ENCODE measurements around the gene CAT. TPM values are rescaled to one million over a fixed set of nuclear protein-coding genes. Genes with fewer than 3 reads are reported as not detected.

Gene CAT
- total RNA-seq, 1 donor from 2014 or later = 108 TPM

GRCh38 chr11:34499719-34500500 is 61.2 kb downstream of the CAT start:
- H3K36me3 ChIP-seq = no peaks in the 10 kb centered on the region
- no peak for DNase-seq (ENCODE audit: extremely low spot score in 2 of 2)
- TF ChIP-seq CTCF (IDR thresholded peaks at IDR 0.05) = no peak
- TF ChIP-seq POLR2AphosphoS5 (IDR thresholded peaks at IDR 0.05; ENCODE audit: insufficient read depth in 1 of 2, low read depth in 1 of 2) = no peak
- TF ChIP-seq POLR2A (IDR thresholded peaks at IDR 0.05) = no peak
- no peak overlapping the region for H3K27ac ChIP-seq
- peaks cover 9% of the 10 kb centered on the region for H3K4me1 ChIP-seq
- no peaks in the 10 kb centered on the region for H3K27me3 ChIP-seq
- no peak overlapping the region for H3K4me3 ChIP-seq
- intact Hi-C loops (cut with DNase I) = no loop called here
- no peaks in the 10 kb centered on the region for H3K9me3 ChIP-seq

DNA sequence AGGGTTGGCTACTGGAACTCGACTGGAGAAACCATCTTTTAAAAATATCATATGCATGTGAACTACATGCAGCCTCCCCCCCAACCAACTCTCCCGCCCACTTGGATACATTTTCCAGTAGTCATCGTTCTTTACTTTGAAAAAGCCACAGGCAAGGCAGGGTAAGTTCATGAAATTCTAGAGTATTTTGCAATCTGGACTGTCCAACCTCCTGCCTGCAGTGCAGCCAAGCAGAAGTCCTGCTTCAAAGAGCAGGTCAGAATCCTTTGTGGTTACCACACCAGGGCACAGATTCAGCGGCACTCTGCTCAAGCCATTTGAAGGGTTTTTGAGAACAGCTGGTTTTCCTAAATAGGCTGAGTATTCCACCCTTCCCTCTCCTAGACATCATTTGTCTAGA is 62.8 kb downstream of the CAT start:
- Histone ChIP-seq H3K4me1 (peaks cover 9% of the 10 kb centered on the region), H3K27me3 (no peaks in the 10 kb centered on the region), H3K9me3 (no peaks in the 10 kb centered on the region), H3K36me3 (no peaks in the 10 kb centered on the region), H3K27ac (no peak overlapping the region), H3K4me3 (no peak overlapping the region)
- TF ChIP-seq CTCF (IDR thresholded peaks at IDR 0.05) (no peak), POLR2AphosphoS5 (IDR thresholded peaks at IDR 0.05; ENCODE audit: insufficient read depth in 1 of 2, low read depth in 1 of 2) (no peak), POLR2A (IDR thresholded peaks at IDR 0.05) (no peak)
- DNase-seq (ENCODE audit: extremely low spot score in 2 of 2) = no peak
- intact Hi-C loops (cut with DNase I) = no loop called here

- Histone ChIP-seq H3K9me3 (no peaks in the 10 kb centered on the region), H3K4me3 (no peak overlapping the region), H3K36me3 (no peaks in the 10 kb centered on the region), H3K4me1 (peaks cover 9% of the 10 kb centered on the region), H3K27me3 (no peaks in the 10 kb centered on the region), H3K27ac (no peak overlapping the region)
- DNase-seq (ENCODE audit: extremely low spot score in 2 of 2) = no peak
- intact Hi-C loops (cut with DNase I) = no loop called here
- TF ChIP-seq POLR2A (IDR thresholded peaks at IDR 0.05) (no peak), POLR2AphosphoS5 (IDR thresholded peaks at IDR 0.05; ENCODE audit: insufficient read depth in 1 of 2, low read depth in 1 of 2) (no peak), CTCF (IDR thresholded peaks at IDR 0.05) (no peak)
These were observed 63.2 kb downstream of the CAT start for GRCh38 chr11:34501949-34502348.

GRCh38 chr11:34502949-34503348 is 64.2 kb downstream of the CAT start:
- Histone ChIP-seq H3K27me3 (no peaks in the 10 kb centered on the region), H3K4me1 (peaks cover 9% of the 10 kb centered on the region), H3K9me3 (no peaks in the 10 kb centered on the region), H3K27ac (no peak overlapping the region), H3K36me3 (no peaks in the 10 kb centered on the region), H3K4me3 (no peak overlapping the region)
- no peak for DNase-seq (ENCODE audit: extremely low spot score in 2 of 2)
- intact Hi-C loops (cut with DNase I) = no loop called here
- no peak for TF ChIP-seq POLR2A (IDR thresholded peaks at IDR 0.05)
- no peak for TF ChIP-seq CTCF (IDR thresholded peaks at IDR 0.05)

GRCh38 chr11:34505874-34506273 is 67.1 kb downstream of the CAT start:
- Histone ChIP-seq H3K4me1 (peaks cover 9% of the 10 kb centered on the region), H3K36me3 (no peaks in the 10 kb centered on the region), H3K9me3 (no peaks in the 10 kb centered on the region), H3K27me3 (no peaks in the 10 kb centered on the region), H3K27ac (no peak overlapping the region), H3K4me3 (no peak overlapping the region)
- intact Hi-C loops (cut with DNase I) = no loop called here
- TF ChIP-seq CTCF (IDR thresholded peaks at IDR 0.05) = no peak
- TF ChIP-seq POLR2A (IDR thresholded peaks at IDR 0.05) = no peak
- TF ChIP-seq POLR2AphosphoS5 (IDR thresholded peaks at IDR 0.05; ENCODE audit: insufficient read depth in 1 of 2, low read depth in 1 of 2) = no peak
- DNase-seq (ENCODE audit: extremely low spot score in 2 of 2) = no peak

Measured in vagina (tissue), 2 donors.